D721Med (cell line): Measurements from ENCODE around the gene RCC1.
"Not testable (repeated sequence)": the region's sequence is repeated elsewhere in the genome, so short reads cannot be mapped to it uniquely, and the experiment has no call there.

Experiments
- DNase-seq: peaks from one replicate; pipeline ENCODE4 v3.0.0; 2011; ENCODE audit warnings: low spot score; ENCODE audit not compliant: insufficient read length
- FAIRE-seq: peaks from 2 replicates; lab custom pipeline; 2011; peaks lifted over from hg19 to GRCh38; lab: Jason Lieb, UNC
- CTCF ChIP-seq: IDR thresholded peaks from 2 replicates; pipeline ENCODE4 v1.5.1; 2012; ENCODE audit warnings: mild to moderate bottlenecking, control low read depth; ENCODE audit not compliant: insufficient read depth; ENCODE audit errors: missing control alignments

RCC1 gene

GRCh38 chr1:28580722-28581530, 75.1 kb downstream of the RCC1 start:
- TF ChIP-seq CTCF, result peak; percentile 14
- FAIRE-seq (no peak), DNase-seq (no peak)

GRCh38 chr1:28581531-28582247, 75.8 kb downstream of the RCC1 start:
- FAIRE-seq, result no peak

GRCh38 chr1:28582248-28582615, 76.4 kb downstream of the RCC1 start:
- DNase-seq (no peak), FAIRE-seq (no peak)
- TF ChIP-seq CTCF, result no peak

More at GRCh38 chr1:28581531-28582247, 75.8 kb downstream of the RCC1 start:
- peak; percentile 94 for DNase-seq
- no peak for TF ChIP-seq CTCF

GRCh38 chr1:28586585-28587391, 80.9 kb downstream of the RCC1 start:
- FAIRE-seq, DNase-seq: not testable (repeated sequence)
